Suprapubic skin (tissue), 4 donors: Measurements from ENCODE around the gene TIMP1.

Source experiments
- CTCF ChIP-seq, 2 donors: fragments of 200-600 bp in 1 of 2; fragments of 450-650 bp in 1 of 2; sonication (generic) in 1 of 2; IDR thresholded peaks; one replicate each; pipeline ENCODE4 v1.5.1; 2016 to 2019; ENCODE audit warnings: antibody characterized with exemption in 2 of 2, mild to moderate bottlenecking in 1 of 2, moderate library complexity in 1 of 2
- EP300 ChIP-seq: sonication (generic); formaldehyde crosslinking; IDR thresholded peaks from one replicate; pipeline ENCODE4 v1.6.1; 2017; ENCODE audit warnings: antibody characterized with exemption
- POLR2AphosphoS5 ChIP-seq, 3 donors: sonication (generic); formaldehyde crosslinking; IDR thresholded peaks; one replicate each; pipeline ENCODE4 v1.6.1; 2017; ENCODE audit warnings: antibody characterized with exemption in 3 of 3

DNA sequence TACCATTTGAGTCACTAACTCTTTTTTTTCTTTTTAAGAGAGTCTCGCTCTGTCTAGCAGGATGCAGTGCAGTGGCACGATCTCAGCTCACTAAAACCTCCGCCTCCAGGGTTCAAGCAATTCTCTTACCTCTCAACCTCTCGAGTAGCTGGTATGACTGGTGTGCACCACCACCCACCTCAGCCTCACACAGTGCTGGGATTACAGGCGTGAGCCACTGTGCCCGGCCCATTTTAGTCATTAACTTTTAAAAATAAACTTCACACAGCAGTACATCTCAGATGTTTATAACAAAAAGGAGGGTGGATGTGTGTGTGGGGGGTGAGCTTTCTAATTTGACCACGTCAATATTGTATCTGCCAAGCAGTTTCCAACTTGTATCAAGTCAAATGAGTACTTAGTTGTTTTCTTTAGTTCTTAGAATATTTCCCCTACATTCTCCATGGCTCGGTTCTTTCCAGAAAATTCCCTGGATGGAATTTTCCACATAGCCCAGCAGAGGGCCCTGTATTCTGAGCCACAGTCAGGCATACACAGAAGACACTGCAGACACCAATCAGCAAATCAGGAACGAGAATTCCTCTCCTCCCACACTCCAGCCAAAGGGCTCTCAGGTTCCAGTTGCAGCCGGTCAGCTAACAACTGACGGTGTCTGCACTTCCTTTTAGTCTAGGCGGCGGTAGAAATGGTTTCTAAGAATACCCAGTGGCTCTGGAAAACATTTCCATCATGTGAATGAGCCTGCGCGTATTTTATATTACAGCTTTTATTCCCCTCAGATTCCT lies 41.3 kb upstream of the TIMP1 start:
- TF ChIP-seq CTCF (IDR thresholded peaks at IDR 0.05) (peak; percentile 35 to 53), EP300 (no peak), POLR2AphosphoS5 (IDR thresholded peaks at IDR 0.05) (no peak)
